ENCODE results near the gene PPFIA2.

PPFIA2 gene

GRCh38 chr12:81347404-81347803, 411.7 kb downstream of the PPFIA2 start:
- DNase-seq (ENCODE audit: low read depth in 3 of 3): no peak

GRCh38 chr12:81340910-81341309, 418.2 kb downstream of the PPFIA2 start:
- DNase-seq (ENCODE audit: low read depth in 3 of 3): no peak

GRCh38 chr12:81339071-81339470, 420.1 kb downstream of the PPFIA2 start:
- no peak for DNase-seq (ENCODE audit: low read depth in 3 of 3)

- no peak for DNase-seq (ENCODE audit: low read depth in 3 of 3)
These were observed 421.3 kb downstream of the PPFIA2 start for GRCh38 chr12:81337886-81338285.

- no peak for DNase-seq (ENCODE audit: low read depth in 3 of 3)
These were observed 425.3 kb downstream of the PPFIA2 start for GRCh38 chr12:81333812-81334211.

GRCh38 chr12:81332054-81332453, 427.1 kb downstream of the PPFIA2 start:
- no peak for DNase-seq (ENCODE audit: low read depth in 3 of 3)

- no peak for DNase-seq (ENCODE audit: low read depth in 3 of 3)
These were observed 428.7 kb downstream of the PPFIA2 start for GRCh38 chr12:81330480-81330879.

- DNase-seq (ENCODE audit: low read depth in 3 of 3): no peak
These were observed 430.1 kb downstream of the PPFIA2 start for GRCh38 chr12:81329085-81329484.

GRCh38 chr12:81327425-81327824, 431.7 kb downstream of the PPFIA2 start:
- DNase-seq (ENCODE audit: low read depth in 3 of 3): no peak

- DNase-seq (ENCODE audit: low read depth in 3 of 3): no peak
These were observed 434.1 kb downstream of the PPFIA2 start for GRCh38 chr12:81325086-81325485.

GRCh38 chr12:81314903-81315531, 444.1 kb downstream of the PPFIA2 start:
- no peak for DNase-seq (ENCODE audit: low read depth in 3 of 3)

- DNase-seq (ENCODE audit: low read depth in 3 of 3): no peak
These were observed 455.2 kb downstream of the PPFIA2 start for GRCh38 chr12:81303935-81304334.

GRCh38 chr12:81300454-81300853, 458.7 kb downstream of the PPFIA2 start:
- no peak for DNase-seq (ENCODE audit: low read depth in 3 of 3)

GRCh38 chr12:81297601-81298000, 461.5 kb downstream of the PPFIA2 start:
- DNase-seq (ENCODE audit: low read depth in 3 of 3): no peak

GRCh38 chr12:81296556-81297305, 462.4 kb downstream of the PPFIA2 start:
- no peak for DNase-seq (ENCODE audit: low read depth in 3 of 3)

GRCh38 chr12:81295251-81295650, 463.9 kb downstream of the PPFIA2 start:
- no peak for DNase-seq (ENCODE audit: low read depth in 3 of 3)

GRCh38 chr12:81294325-81295190, 464.6 kb downstream of the PPFIA2 start:
- DNase-seq (ENCODE audit: low read depth in 3 of 3): no peak

GRCh38 chr12:81288651-81289050, 470.5 kb downstream of the PPFIA2 start:
- no peak for DNase-seq (ENCODE audit: low read depth in 3 of 3)

GRCh38 chr12:81284137-81284536, 475.0 kb downstream of the PPFIA2 start:
- DNase-seq (ENCODE audit: low read depth in 3 of 3): no peak

- no peak for DNase-seq (ENCODE audit: low read depth in 3 of 3)
These were observed 484.3 kb downstream of the PPFIA2 start for GRCh38 chr12:81274637-81275529.

GRCh38 chr12:81270385-81270784, 488.8 kb downstream of the PPFIA2 start:
- DNase-seq (ENCODE audit: low read depth in 3 of 3): no peak

GRCh38 chr12:81263072-81263471, 496.1 kb downstream of the PPFIA2 start:
- no peak for DNase-seq (ENCODE audit: low read depth in 3 of 3)
